GM12865 (cell line): Measurements from ENCODE around the gene GNB2.

ENCODE experiments used
- DNase-seq: peaks from one replicate; pipeline ENCODE4 v3.0.0; 2010; ENCODE audit warnings: low read depth
- H3K4me3 ChIP-seq: 2 replicates; pipeline ENCODE4 v1.5.1; 2011; ENCODE audit warnings: mild to moderate bottlenecking, low read depth, low read length, control low read depth
- CTCF ChIP-seq: IDR thresholded peaks from 2 replicates; pipeline ENCODE4 v1.5.1; 2011; ENCODE audit warnings: low read length, control low read depth, low read depth, inconsistent platforms; ENCODE audit not compliant: insufficient read depth; ENCODE audit errors: missing control alignments

GNB2 gene

GRCh38 chr7:100675105-100675451, 1.5 kb downstream of the GNB2 start:
- TF ChIP-seq CTCF = no peak
- DNase-seq = no peak
- peak overlapping the region; percentile 68 for H3K4me3 ChIP-seq

DNA sequence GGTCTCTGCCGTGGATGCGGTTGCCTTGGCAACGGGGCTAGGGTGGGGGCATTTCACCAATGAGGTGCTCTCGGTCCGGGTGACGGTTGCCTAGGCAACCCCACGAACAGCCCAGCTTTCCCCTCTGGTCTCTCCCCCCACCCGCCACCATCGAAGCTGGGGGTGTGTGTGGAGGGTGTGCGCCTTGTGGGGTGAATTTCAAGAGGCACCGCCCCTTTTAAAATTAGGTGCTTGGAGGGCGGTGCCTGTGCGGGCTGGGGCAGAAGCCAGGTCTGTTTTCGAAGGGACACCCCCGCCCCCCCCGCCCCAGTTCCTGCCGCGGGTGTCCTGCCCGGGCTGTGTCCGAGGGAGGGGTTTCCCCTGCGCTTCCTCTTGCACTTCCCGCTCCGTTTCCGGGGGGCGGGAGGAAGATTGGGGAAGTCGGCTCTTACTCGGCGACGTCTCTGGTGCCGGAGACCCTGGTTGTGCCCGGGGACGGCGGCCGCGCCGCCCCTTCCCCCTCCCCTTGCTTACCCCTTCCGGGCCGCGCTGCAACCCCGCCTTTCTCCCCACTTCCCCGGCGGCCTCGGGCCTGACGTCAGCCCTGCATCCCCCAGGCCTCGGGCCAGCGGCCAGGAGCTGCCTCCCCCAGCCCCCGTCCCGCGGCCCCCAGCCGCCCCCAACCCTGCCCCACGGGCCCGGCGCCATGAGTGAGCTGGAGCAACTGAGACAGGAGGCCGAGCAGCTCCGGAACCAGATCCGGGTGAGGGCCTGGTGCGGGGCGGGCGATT, 2.2 kb downstream of the GNB2 start:
- H3K4me3 ChIP-seq = peak overlapping the region; percentile 68
- no peak for TF ChIP-seq CTCF
- peak; percentile 91 for DNase-seq

- DNase-seq = no peak
- peak overlapping the region; percentile 68 for H3K4me3 ChIP-seq
- no peak for TF ChIP-seq CTCF
Measured at GRCh38 chr7:100676501-100677306, 3.2 kb downstream of the GNB2 start.

DNA sequence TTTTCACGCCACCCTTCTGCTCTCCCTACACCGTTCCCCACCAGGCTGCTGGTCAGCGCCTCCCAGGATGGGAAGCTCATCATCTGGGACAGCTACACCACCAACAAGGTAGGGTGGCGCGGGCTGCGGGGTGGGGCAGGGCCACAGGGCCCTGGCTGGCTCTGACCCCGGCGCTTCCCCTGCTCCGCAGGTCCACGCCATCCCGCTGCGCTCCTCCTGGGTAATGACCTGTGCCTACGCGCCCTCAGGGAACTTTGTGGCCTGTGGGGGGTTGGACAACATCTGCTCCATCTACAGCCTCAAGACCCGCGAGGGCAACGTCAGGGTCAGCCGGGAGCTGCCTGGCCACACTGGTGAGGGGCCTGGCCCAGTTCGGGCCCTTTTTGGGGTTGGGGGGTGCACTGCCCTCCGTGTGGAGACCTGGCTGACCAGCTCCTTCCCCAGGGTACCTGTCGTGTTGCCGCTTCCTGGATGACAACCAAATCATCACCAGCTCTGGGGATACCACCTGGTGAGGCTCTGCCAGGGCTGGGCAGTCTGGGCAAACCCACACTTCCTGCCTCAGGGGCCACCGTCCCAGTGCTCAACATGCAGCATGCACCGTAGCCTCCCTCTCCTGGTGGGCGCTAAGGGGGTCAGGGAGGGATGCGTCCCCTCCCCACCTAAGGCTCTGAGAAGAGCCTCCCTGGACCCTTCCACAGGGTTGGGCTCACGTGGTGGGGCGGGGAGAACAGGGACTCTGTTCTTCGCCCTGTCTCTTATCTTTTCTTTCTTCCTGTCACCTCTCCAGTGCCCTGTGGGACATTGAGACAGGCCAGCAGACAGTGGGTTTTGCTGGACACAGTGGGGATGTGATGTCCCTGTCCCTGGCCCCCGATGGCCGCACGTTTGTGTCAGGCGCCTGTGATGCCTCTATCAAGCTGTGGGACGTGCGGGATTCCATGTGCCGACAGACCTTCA, 4.0 kb downstream of the GNB2 start:
- no peak for DNase-seq
- no peak overlapping the region for H3K4me3 ChIP-seq
- TF ChIP-seq CTCF = no peak

- no peak for TF ChIP-seq CTCF
- no peak overlapping the region for H3K4me3 ChIP-seq
- no peak for DNase-seq
Measured at GRCh38 chr7:100678291-100678984, 4.9 kb downstream of the GNB2 start.
